Uterus (tissue), 2 donors: ENCODE results near the gene ARHGAP31.

Experiments used
- CTCF ChIP-seq, 4 experiments: fragments of 200-600 bp in 2 of 4; fragments of 450-650 bp in 2 of 4; sonication (generic) in 2 of 4; IDR thresholded peaks; one replicate each; pipeline ENCODE4 v1.5.1; 2016 to 2019; ENCODE audit warnings: antibody characterized with exemption in 4 of 4, mild to moderate bottlenecking in 2 of 4, moderate library complexity in 1 of 4
- POLR2A ChIP-seq, 2 donors: fragments of 450-650 bp; IDR thresholded peaks; one replicate each; pipeline ENCODE4 v1.6.1; 2016; ENCODE audit warnings: antibody characterized with exemption in 2 of 2, mild to moderate bottlenecking in 1 of 2, moderate library complexity in 1 of 2

- TF ChIP-seq CTCF (IDR thresholded peaks at IDR 0.05): peak in 2 of 4 experiments; percentile 23 to 48
- peak; percentile 79 to 88 for TF ChIP-seq POLR2A (IDR thresholded peaks at IDR 0.05)
Measured at GRCh38 chr3:119463171-119464169, 169.3 kb downstream of the ARHGAP31 start, which contains the start of gene TMEM39A.
